ENCODE measurements around the gene SEL1L. TPM values are rescaled to one million over a fixed set of nuclear protein-coding genes. Genes with fewer than 3 reads are reported as not detected.
"Not testable (repeated sequence)": the region's sequence is repeated elsewhere in the genome, so short reads cannot be mapped to it uniquely, and the experiment has no call there.

SEL1L gene
- total RNA-seq, 1 donor: 19.7 TPM

DNA sequence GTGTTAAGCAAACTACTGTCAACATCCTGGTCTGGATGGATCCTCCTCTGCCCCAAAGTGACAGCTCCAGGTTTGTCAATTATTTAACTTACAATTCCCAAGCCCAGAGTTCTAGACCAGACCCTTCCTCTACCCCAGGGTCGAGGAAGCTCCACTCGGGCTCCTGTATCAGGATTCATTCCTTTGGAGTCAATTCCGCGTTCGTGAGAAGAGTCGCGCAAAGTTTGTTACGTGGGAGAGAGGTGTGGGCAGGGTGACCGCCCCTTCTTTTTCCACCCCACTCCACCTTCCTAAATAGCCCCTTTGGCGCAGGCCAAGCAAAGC is 479 bp downstream of the SEL1L start:
- DNase-seq (ENCODE audit: low read depth in 2 of 3, low spot score in 2 of 3): no peak

DNA sequence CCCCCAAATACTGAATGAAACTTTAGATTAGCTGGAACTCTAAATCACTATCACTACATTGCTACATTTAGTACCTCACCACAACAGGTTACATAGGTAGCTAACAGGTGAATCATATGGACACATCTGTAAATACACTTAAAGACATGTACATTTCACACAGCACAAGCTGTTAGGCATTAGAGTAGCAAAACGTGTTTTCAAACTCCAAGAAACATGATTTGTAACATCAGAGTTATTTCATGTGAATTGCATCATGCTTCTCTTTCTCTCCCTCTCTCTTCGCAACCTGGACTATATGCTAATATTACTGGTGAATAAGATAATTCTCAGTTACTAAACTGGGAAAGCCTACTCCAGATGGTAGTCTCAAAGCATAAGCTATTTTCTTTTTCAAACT is 4.3 kb downstream of the SEL1L start:
- DNase-seq (ENCODE audit: low read depth in 2 of 3, low spot score in 2 of 3): no peak

DNA sequence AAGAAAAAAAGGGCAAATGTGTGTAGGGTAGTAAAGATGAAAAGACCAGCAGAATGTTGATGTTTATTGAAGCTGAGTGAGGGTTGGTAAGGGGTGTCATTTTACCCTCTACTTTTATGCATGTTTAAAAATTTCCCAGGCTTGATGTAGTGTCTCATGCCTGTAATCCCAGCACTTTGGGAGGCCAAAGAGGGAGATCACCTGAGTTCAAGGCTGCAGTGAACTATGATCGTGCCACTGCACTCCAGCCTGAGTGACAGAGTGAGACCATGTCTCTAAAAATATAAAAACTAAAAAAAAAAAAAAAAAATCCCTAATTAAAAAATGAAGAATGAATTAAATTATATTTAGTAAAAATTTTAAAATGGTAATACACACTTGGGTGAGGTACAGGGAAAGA is 8.5 kb downstream of the SEL1L start:
- DNase-seq (ENCODE audit: low read depth in 2 of 3, low spot score in 2 of 3): no peak

DNA sequence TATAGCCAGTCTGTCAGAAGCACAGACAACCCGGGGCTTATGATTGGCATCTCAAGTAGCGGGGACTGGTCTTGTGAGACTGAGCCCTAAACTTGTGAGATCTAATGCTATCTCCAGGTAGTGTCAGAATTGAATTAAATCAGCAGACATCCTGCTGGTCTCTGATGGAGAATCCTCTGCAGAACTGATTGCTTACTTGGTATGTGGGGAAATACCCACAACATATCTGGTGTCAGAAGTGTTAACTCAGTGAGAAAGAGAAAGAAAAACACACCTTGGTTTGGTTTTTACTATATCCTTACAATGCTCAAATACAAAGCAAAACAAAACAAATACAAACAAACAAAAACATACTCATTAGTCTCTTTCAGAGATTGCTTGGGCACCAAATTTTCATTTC is 10.0 kb downstream of the SEL1L start:
- DNase-seq (ENCODE audit: low read depth in 2 of 3, low spot score in 2 of 3): no peak

DNA sequence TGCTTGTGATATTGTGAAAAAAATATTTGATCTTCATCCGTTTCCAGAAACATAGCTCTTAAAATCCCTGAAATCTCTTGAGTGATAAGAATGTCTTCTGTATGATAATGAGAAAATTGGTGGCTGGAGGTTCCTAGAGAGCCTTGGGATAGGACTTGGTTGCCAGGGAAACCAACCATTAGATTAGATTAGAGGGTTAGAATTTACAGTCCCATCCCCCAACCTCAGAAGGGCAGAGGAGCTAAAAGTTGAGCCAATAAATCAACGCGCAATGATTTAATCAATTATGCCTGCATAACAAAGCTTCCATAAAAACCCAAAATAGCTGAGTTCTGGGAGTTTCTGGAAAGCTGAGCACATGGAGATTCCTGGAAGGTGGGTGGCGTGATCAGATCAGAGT is 10.6 kb downstream of the SEL1L start:
- no peak for DNase-seq (ENCODE audit: low read depth in 2 of 3, low spot score in 2 of 3)

DNA sequence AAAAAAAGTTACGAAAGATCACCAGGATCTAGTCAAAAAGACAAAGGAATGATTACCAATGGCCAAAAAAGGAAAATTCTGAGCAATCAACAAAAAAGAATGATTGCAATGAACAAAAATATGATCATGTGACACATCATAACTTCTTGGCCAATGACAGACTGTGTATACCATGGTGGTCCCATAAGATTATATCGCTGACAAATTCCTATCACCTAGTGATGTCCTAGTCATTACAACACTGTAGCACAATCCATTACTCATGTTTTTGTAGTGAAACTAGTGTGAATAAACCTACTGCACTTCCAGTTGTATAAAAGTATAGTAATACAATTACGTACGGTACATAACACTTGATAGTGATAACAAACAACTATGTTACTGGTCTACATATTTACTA is 12.3 kb downstream of the SEL1L start:
- no peak for DNase-seq (ENCODE audit: low read depth in 2 of 3, low spot score in 2 of 3)

DNA sequence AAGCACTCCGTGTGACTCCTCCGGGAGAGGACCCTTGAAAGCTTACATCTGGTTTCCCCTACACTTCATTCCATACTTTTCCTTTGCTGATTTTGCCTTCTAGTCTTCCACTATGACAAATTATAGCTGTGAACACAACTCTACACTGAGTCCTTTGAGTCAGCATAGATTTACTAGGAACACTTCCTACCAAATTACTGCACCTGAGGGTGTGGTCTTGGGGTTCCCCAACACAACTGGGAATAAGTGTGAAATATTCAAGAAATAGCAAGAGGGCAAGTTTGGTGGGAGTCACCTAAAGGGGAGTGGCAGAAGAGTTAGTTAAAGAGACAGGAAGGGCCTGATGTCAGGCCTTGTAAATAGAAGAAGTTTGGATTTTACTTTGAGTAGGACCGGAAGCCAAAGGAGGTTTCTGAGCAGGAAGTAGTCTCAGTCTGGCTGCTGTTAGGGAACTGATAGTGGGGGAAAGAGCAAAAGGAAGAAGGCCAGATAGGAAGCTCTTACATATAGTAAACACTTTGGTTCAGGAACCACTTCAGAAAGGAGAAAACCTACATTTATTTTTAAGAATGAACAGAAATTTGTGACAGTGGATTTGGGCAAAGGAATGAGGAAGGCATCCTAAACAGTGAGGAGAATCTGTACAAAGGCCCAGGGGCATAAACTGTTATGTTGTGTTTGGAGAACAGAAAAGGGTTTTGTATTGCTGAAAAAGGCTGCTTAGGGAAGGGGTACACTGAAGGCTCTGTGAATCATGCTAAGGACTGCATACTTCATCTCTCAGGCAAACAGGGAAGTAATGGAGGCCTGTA is 14.2 kb downstream of the SEL1L start:
- DNase-seq (ENCODE audit: low read depth in 2 of 3, low spot score in 2 of 3): peak in 2 of 3 donors; percentile 74 to 88

DNA sequence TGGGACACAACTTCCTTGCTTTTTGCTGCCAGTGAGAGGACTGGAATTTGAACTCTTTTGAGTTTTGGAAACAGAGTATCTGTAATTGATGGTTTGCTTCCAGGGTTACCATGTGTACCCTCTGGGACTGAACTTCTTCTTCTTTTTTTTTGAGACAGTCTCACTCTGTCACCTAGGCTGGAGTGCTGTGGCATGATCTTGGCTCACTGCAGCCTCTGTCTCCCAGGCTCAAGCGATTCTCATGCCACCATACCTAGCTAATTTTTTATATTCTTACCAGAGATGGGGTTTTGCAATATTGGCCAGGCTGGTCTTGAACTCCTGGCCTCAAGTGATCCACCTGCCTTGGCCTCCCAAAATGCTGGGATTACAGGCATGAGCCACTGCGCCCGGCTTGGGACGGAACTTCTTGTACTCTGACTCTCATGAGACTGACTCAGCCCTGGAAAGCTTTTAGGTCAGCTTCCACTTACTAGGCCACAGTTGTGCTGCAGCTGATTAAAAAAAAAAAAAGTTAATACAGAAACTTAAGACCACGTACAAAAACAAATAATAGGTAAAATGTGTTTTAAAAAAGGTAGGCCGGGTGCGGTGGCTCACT is 15.8 kb downstream of the SEL1L start:
- DNase-seq (ENCODE audit: low read depth in 2 of 3, low spot score in 2 of 3): no peak

DNA sequence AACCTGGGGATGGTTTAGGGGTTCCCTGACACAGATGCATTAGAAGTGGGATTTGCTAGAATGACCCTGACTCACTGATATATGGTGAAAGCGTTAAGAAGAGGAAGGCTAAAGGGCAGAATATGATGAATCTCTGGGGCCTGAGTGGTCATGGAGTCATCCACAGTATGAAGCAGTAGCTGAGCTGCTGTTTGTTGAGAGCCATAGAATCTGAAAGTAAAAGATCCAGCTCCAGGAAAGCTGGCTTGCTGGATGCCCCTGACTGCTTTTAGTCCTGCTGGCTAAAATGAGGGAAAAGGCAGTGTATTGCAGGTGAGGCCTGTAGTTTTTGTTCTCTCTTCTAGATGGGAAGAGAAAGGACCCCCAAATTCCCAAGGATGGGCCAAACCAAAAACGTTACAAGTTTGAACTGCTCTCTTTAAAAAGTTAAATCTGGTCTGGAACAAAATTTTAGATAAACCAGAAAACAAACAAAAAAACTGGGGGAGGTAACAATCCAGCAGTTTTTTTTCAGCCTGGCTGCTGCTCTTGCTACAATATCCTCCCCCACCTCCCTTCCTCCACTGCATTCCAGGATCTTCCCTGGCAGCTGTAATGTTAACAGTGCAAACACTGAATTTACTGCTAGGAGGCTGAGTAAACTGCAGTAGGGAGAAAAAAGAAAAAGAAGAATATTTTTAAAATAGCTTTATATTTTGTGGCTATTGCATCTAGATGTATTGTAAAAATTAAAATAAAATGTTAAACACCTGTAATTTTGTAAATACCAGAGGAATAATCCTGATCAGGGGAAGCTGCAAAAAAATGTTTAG is 16.5 kb downstream of the SEL1L start:
- DNase-seq (ENCODE audit: low read depth in 2 of 3, low spot score in 2 of 3): no peak

DNA sequence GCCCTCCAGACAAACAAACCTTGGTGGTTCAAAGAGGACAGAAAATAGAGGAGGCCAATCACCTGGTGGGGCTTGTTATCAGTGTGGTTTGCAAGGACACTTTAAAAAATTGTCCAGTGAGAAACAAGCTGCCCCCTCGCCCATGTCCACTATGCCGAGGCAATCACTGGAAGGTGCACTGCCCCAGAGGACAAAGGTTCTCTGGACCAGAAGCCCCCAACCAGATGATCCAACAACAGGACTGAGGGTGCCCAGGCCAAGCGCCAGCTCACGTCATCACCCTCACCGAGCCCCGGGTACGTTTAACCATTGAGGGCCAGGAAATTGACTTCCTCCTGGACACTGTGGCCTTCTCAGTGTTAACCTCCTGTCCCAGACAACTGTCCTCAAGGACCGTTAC is 17.7 kb downstream of the SEL1L start:
- not testable (repeated sequence) for DNase-seq (ENCODE audit: low read depth in 2 of 3, low spot score in 2 of 3)

DNA sequence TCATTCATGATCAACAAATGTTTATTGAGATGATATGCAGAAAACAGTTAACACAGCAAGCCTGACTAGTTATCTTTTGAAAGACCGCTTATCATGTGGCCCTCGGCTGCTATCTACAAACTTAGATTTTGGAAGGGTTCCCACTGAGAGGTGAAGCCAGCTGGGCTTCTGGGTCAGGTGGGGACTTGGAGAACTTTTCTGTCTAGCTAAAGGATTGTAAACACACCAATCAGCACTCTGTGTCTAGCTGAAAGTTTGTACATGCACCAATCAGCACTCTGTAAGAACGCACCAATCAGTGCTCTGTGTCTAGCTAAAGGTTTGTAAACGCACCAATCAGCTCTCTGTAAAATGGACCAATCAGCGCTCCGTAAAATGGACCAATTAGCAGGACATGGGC is 20.8 kb downstream of the SEL1L start:
- not testable (repeated sequence) for DNase-seq (ENCODE audit: low read depth in 2 of 3, low spot score in 2 of 3)

DNA sequence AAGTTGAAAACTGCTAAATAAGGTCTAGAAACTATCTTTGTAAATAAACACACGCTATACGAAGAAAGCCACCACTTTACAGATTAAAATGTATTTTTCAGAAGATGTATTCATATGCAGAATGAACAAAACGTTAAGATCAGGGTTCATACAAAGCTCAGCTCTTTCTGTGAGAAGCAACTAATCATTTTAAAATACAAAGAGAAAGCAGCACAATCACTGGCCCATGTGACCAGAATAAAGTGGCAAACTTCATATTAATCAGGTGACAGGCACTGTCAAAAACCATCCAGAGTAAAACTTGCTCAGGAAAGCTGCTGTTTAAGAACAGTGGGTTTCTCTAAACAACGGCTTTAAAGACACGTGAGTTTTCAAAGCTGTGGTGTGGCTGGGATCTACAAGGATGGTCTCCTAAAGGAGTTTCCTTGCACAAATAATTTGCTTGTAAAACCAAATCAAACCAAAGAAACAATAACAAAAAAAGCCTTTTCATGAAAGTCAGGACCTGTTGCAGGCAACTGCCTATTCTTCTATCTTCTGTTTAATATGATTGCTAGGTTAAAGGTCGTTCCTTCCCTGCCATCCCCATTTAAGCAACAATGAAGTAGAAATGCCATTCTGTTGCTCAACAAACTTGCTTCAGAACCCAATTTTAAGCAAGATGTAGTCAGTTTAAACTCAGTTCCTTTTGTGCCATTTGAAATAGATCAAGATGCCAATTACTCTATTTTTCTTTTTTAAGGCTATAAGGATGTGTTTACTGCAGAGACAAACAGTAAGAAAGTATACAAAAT is 22.3 kb downstream of the SEL1L start:
- DNase-seq (ENCODE audit: low read depth in 2 of 3, low spot score in 2 of 3): peak in 1 of 3 donors; percentile 4

DNA sequence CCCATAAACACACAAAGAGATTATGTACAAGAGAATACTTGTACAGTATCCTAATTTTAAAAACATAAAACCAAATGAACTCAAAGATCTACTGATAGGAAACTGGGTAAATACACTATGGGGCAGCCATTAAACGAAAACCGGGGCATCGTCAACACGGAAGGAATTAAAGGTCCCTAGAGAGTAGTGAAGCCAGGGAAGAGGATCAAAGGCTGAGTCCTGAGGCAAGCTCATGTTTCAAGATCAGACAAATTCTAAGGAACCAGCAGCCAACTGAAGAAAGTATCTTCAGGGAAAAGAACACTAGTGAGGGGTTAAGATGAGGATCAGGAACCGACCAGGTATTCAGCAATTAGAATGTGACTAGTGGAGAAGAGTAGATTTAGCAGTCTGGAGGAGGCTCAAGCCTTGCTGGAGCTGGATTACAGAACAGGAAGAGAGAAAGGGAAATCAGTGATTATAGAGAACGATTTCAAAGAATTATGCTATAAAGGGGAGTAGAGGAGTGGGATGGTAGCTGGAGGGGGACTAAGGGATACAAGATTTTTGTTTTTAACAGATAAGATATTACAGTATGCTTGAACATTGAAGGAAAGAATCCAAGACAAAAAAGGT is 23.7 kb downstream of the SEL1L start:
- no peak for DNase-seq (ENCODE audit: low read depth in 2 of 3, low spot score in 2 of 3)

DNA sequence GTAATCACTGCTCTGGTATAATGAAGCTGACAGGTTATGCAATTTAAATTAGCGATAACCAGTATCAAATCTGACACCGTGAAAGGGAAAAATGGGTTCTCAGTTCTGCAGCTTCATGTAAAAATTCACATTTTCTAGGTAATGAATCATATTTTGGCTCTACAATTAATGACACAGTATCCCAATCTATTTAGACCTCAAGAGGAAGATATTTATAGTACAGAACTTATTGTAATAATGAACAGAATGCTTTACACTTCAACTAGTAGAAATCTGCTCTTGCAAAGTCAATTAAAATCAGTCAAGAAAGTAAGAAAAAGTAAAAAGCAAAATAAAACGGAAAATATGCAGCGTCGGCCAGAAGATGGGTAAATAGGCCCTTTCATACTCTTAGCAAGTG is 24.3 kb downstream of the SEL1L start:
- no peak for DNase-seq (ENCODE audit: low read depth in 2 of 3, low spot score in 2 of 3)

DNA sequence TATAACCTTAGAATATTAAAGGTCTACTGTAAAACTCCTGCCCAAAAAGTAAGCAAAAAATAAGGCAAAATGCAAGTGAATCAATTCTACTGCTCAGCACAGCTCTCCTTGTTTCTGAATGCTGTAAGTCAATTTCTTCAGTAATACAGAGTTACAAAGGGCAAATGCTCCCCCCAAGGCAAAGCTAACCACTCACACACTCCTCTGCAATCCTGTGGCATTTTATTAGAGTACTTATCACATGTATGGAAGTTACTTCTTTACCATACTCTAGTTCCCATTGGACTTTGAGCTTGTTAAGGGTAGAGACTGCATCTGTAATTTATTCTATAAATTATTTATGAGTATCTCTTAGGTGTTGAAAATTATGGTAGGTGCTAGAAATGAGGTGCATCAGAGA is 27.2 kb downstream of the SEL1L start:
- no peak for DNase-seq (ENCODE audit: low read depth in 2 of 3, low spot score in 2 of 3)

DNA sequence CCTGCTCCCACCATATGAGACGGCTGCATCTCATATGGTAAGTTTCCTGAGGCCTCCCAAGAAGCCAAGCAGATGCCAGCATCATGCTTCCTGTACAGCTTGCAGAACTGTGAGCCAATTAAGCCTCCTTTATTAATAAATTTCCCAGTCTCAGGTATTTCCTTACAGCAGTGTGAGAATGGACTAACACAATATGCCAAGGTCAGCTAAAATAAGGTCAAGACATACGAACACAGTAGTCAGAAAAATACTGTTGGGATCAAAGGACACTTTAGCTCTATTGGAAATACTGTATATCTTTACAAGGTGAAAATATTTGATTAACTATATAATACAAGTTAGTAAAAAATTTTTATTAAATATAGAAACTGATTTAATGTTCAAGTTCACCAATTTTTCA is 28.8 kb downstream of the SEL1L start:
- no peak for DNase-seq (ENCODE audit: low read depth in 2 of 3, low spot score in 2 of 3)

DNA sequence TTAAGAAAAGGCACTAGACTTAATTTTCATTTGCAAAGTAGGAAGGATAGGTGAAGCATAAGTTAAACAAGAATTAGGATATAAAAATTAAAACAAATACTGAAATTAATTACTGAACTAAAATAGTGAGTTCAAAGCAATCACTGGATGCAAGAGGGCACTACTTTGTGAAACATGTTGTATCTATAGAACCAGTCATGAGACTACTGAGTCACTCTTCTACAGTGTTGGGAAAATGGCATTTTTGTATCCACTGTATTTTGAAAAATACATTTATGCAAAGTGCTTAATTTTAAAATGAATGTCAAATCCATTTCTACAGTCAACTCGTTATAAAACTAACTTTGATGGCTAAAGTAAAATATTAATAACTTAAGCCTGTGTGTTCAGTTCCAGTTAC is 47.9 kb downstream of the SEL1L start:
- DNase-seq (ENCODE audit: low read depth in 2 of 3, low spot score in 2 of 3): no peak

DNA sequence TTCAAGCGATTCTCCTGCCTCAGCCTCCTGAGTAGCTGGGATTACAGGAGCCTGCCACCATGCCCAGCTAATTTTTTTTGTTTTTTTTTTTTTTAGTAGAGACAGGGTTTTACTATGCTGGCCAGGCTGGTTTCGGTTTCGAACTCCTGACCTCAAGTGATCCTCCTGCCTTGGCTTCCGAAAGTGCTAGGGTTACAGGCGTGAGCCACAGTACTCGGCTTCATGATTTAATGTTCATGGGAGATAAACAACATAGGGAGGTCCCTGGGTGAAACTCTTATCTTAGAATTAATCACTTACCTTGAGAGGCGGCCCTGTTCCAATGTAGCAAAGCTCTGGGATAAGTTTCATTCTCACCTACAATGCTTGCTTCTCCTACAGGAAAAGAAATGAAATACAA is 48.3 kb downstream of the SEL1L start:
- no peak for DNase-seq (ENCODE audit: low read depth in 2 of 3, low spot score in 2 of 3)

DNA sequence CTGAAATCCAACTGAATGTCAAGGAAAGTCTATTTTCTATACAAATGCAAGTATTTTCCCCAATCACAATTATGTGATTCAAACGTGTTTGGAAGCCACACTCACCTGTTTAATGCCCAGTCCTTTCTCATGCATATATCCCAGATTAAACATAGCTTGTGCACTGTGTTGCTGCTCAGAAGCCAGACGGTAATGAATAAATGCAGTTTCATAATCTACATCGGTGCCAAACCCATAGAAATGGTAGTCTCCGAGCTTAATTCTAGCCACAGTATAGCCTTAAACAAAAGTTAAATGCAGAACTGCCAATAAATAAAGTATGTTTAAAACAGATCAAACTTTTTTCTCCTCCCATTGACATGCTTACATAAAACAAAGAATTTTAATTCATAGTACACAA is 49.5 kb downstream of the SEL1L start:
- no peak for DNase-seq (ENCODE audit: low read depth in 2 of 3, low spot score in 2 of 3)

DNA sequence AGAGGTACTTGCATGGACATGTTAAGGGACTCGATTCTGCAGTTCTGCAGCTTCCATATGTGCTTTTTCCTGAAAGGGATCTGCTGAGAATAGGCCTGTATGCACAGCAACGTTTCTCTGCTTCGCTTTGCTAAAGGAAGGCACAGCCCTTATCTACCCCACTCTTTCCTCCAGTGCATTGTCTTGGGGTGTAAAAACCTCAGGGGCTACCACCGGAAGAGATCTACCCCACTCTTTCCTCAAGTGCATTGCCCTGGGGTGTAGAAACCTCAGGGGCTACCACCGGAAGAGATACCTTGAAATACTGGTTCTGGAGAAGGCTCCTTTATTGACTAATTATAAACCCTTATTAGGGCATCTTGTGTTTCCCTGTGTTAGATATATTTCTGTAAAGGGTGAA is 52.9 kb downstream of the SEL1L start:
- DNase-seq (ENCODE audit: low read depth in 2 of 3, low spot score in 2 of 3): no peak

DNA sequence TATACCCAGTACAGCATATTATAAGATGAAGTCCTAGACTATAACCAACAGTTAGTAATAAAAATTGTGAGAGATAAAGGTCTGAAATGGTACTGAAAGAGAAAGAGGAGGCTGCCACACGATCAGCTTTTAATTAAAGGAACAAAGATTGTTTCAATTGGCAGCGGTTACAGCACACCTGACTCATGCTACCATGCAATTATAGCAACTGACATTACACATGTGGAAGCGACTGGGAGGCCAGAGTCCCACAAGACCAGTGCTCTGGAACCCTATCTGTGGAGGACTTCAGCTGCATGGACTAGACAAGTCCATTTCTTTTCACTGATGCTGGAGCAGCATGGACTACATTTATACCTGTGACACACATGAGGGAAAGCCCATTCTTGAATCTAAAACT is 55.2 kb downstream of the SEL1L start:
- DNase-seq (ENCODE audit: low read depth in 2 of 3, low spot score in 2 of 3): no peak
